IPS-15b (cell line): ENCODE measurements around the gene FNDC4.
"Not testable (repeated sequence)": the region's sequence is repeated elsewhere in the genome, so short reads cannot be mapped to it uniquely, and the experiment has no call there.

ENCODE experiments used
- H3K27me3 ChIP-seq: one replicate; pipeline ENCODE4 v1.6.1; 2013; ENCODE audit warnings: low read length; ENCODE audit not compliant: control insufficient read depth, insufficient read depth
- H3K36me3 ChIP-seq: one replicate; pipeline ENCODE4 v1.6.1; 2013; ENCODE audit warnings: low read length; ENCODE audit not compliant: control insufficient read depth, insufficient read depth
- H3K4me1 ChIP-seq: one replicate; pipeline ENCODE4 v1.6.1; 2013; ENCODE audit warnings: mild to moderate bottlenecking, low read length; ENCODE audit not compliant: control insufficient read depth, insufficient read depth
- H3K4me3 ChIP-seq: one replicate; pipeline ENCODE4 v1.5.1; 2013; ENCODE audit warnings: low read depth, low read length
- H3K9ac ChIP-seq: one replicate; pipeline ENCODE4 v1.6.1; 2013; ENCODE audit warnings: low read depth, mild to moderate bottlenecking, low read length
- H3K9me3 ChIP-seq: one replicate; pipeline ENCODE4 v1.6.1; 2013; ENCODE audit warnings: mild to moderate bottlenecking, low read length; ENCODE audit not compliant: control insufficient read depth, insufficient read depth

FNDC4 gene, protein sequence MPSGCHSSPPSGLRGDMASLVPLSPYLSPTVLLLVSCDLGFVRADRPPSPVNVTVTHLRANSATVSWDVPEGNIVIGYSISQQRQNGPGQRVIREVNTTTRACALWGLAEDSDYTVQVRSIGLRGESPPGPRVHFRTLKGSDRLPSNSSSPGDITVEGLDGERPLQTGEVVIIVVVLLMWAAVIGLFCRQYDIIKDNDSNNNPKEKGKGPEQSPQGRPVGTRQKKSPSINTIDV

DNA sequence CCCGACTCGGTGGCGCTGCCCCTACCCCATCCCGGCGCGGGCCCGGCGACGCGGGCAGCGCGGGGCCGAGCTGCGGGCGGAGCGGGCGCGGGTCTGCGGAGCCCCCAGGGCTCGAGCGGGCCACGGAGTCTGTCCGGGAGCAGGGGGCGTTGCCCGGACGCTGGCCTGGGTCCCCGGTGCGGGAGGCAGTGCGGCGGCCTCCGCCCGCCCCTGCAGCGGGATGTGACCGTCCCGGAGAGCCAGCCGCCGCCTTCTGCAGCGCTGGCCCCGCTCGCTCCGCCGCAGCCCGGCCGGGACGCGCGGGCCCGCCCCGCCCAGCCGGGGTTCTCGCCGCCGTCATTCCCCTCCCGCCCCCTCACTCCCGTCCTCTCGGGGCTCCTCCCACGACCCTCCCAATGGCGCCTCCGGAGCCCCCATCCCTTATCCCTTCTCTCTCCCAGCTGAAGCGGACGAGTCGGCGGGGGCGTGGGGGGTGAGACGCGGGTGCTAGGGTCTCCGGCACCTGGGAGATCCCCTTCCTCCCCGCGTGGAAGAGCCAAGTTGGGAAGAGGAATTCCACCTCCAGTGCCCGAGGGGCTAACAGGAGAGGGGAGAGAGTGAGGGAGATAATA lies at the start of gene FNDC4:
Gene FNDC4 (minus strand): TSS at position 257 of the 611 bp plus-strand sequence. CDS start 521 bp downstream, outside the sequence.
- Histone ChIP-seq H3K4me3 (peak within 1 kb of the TSS; percentile 77), H3K9ac (peak within 1 kb of the TSS; percentile 60)

DNA sequence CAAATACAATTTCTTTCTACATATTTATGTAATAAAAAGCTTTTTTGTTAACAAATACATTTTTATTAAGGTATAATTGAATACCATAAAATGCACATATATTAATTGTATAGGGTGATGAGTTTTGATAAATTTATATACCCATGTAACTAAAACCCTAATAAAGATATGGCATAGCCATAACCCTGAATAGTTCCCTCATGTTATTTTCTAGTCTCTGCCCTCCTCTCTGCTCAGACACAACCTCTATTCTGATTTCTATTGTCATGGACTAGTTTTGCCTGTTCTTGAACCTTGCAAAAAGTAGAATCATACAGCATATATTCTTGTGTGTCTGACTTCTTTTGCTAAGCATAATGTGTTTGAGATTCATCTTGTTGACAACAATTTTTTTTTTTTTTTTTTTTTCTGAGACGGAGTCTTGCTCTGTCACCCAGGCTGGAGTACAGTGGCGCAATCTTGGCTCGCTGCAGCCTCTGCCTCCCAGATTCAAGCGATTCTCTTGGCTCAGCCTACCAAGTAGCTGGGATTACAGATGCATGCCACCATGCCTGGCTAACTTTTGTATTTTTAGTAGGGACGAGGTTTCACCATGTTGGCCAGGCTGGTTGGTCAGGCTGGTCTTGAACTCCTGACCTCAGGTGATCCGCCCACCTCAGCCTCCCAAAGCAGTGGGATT lies 49.3 kb upstream of the FNDC4 start:
- Histone ChIP-seq H3K4me1 (no peaks in the 10 kb centered on the region), H3K4me3 (no peak overlapping the region), H3K9ac (no peak overlapping the region), H3K9me3 (peaks cover 3% of the 10 kb centered on the region), H3K36me3 (no peaks in the 10 kb centered on the region), H3K27me3 (no peaks in the 10 kb centered on the region)

More for the DNA sequence above, at the start of gene FNDC4:
- H3K9me3 ChIP-seq: no peaks in the 10 kb centered on the region
- H3K27me3 ChIP-seq: peaks cover 33% of the 10 kb centered on the region
- no peaks in the 10 kb centered on the region for H3K36me3 ChIP-seq
- peaks cover 9% of the 10 kb centered on the region for H3K4me1 ChIP-seq

DNA sequence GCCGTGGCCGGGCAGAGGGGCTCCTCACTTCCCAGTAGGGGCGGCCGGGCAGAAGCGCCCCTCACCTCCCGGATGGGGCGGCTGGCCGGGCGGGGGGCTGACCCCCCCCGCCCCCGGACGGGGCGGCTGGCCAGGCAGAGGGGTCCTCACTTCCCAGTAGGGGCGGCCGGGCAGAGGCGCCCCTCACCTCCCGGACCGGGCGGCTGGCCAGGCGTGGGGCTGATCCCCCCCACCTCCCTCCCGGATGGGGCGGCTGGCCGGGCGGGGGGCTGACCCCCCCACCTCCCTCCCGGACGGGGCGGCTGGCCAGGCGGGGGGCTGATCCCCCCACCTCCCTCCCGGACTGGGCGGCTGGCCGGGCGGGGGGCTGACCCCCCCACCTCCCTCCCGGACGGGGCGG lies 44.6 kb upstream of the FNDC4 start:
- not testable (repeated sequence) for H3K4me3 ChIP-seq, H3K27me3 ChIP-seq, H3K9me3 ChIP-seq, H3K9ac ChIP-seq, H3K36me3 ChIP-seq, H3K4me1 ChIP-seq

DNA sequence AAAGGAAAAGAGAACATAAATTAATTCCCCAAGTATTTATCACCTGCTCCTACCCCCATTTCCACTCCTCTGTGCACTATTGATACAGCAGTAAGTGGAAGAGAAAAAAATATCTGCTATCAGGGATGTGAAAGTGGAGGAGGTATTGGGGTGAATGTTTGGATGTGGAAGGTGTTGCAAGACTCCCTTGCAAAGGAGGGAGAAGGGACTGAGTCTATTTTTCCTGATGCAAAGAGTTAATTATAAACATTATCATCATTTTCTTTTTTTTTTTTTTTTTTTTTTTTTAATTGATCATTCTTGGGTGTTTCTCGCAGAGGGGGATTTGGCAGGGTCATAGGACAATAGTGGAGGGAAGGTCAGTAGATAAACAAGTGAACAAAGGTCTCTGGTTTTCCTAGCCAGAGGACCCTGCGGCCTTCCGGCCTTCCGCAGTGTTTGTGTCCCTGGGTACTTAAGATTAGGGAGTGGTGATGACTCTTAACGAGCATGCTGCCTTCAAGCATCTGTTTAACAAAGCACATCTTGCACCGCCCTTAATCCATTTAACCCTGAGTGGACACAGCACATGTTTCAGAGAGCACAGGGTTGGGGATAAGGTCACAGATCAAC lies 43.9 kb upstream of the FNDC4 start:
- H3K4me1 ChIP-seq, H3K9me3 ChIP-seq, H3K4me3 ChIP-seq, H3K36me3 ChIP-seq, H3K27me3 ChIP-seq, H3K9ac ChIP-seq: not testable (repeated sequence)

DNA sequence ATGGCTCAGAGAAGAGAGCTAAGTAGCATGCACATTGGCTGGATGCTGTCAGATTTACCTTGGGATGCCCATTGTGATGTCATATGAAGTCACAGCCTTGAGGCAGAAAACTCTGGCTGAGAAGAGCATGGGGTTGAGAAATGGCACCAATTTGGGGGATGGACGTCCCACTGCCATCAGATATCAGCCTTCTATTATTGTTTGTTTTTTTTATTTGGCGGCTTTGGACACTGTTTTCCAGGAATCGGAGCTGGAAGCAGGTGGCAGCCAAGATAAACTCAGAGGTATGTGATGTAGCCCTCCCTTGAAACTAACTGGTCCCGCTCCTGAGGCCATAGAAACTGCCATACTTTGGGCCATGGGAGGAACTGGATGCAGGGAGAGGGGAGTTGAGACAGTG lies 42.3 kb upstream of the FNDC4 start:
- H3K4me3 ChIP-seq: no peak overlapping the region
- no peak overlapping the region for H3K9ac ChIP-seq
- H3K9me3 ChIP-seq: peaks cover 3% of the 10 kb centered on the region
- no peaks in the 10 kb centered on the region for H3K4me1 ChIP-seq
- no peaks in the 10 kb centered on the region for H3K36me3 ChIP-seq
- H3K27me3 ChIP-seq: no peaks in the 10 kb centered on the region

DNA sequence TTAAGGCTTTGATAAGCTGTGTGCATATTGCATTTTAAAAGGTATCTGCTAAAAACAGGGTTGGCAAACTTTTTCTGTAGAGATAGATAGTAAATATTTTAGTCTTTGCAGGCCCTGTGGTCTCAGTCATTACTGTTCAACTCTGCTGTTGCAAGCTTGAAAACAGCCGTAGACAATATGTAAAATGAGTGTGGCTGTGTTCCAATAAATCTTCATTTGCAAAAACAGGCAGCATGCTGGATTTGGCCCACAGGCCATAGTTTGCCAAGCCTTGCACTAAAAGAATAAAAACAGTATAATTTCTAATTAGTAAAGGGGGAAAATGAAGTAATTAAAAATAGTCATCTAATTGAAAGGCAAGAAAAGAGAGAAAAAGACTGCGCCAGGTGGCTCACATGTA lies 37.0 kb upstream of the FNDC4 start:
- no peak overlapping the region for H3K9ac ChIP-seq
- H3K4me3 ChIP-seq: no peak overlapping the region

DNA sequence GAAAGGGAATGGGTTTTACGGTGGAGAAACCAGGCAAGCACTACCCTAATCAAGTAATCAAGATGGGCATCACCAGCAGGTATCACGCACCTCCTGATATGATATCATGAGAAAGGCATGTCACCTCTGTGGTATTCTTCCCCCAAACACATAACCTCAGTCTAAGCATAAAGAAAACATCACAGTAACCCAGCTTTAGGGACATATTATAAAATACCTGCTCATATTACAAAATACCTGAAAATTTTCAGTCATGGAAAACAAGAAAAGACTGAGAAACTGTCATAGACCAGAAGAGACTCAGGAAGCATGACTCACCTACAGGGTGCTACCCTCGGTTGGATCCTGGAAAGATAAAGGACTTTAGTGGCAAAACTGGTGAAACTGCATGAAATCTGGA lies 32.2 kb upstream of the FNDC4 start:
- Histone ChIP-seq H3K9ac (no peak overlapping the region), H3K4me3 (no peak overlapping the region), H3K4me1 (no peaks in the 10 kb centered on the region), H3K36me3 (no peaks in the 10 kb centered on the region), H3K9me3 (no peaks in the 10 kb centered on the region), H3K27me3 (no peaks in the 10 kb centered on the region)

More for the DNA sequence above, 37.0 kb upstream of the FNDC4 start:
- Histone ChIP-seq H3K9me3 (no peaks in the 10 kb centered on the region), H3K36me3 (no peaks in the 10 kb centered on the region), H3K27me3 (no peaks in the 10 kb centered on the region), H3K4me1 (no peaks in the 10 kb centered on the region)

DNA sequence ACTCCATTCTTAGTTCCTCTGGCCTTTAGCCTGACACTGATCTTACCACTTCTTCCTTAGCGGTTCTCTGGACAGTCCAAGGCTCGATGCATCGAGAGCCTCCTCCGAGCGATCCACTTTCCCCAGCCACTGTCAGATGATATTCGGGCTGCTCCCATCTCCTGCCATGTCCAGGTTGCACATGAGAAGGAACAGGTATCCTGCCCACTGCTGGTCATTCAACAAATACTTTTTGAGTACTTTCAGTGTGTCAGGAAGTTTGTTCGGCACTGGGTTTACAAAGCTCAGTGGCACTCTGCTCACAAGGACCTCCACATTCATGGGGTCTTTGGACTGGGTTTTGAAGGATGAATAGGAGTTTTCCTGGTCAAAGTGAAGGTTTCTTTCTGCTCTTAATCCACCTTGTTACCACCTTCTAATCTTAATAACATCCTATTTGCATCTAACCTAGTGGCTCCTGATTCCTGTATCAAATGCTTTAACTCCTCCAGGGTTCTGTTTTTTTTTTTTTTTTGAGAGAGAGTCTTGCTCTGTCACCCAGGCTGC lies 27.5 kb upstream of the FNDC4 start:
- Histone ChIP-seq H3K9ac (no peak overlapping the region), H3K36me3 (no peaks in the 10 kb centered on the region), H3K27me3 (no peaks in the 10 kb centered on the region), H3K4me1 (no peaks in the 10 kb centered on the region), H3K4me3 (no peak overlapping the region), H3K9me3 (no peaks in the 10 kb centered on the region)

DNA sequence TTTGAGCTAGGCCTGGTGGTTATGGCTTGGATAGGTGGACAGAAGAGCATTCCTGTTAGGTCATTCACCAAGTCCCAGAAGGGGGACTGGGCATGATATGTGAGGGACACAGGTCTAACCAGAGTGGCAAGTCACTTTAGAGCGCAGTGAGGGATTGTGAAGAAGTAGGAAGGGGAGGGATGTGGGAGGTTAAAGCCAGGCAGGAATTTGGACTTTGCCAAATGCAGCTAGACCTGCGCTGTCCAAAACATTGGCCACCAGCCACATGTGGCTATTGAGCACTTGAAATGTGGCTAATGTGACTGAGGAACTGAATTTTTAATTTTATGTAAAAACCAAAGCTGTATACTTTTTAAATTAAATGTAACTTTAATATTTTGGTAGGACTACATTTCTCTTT lies 25.3 kb upstream of the FNDC4 start:
- no peaks in the 10 kb centered on the region for H3K4me1 ChIP-seq
- H3K27me3 ChIP-seq: no peaks in the 10 kb centered on the region
- no peaks in the 10 kb centered on the region for H3K9me3 ChIP-seq
- no peak overlapping the region for H3K9ac ChIP-seq
- H3K4me3 ChIP-seq: no peak overlapping the region
- H3K36me3 ChIP-seq: no peaks in the 10 kb centered on the region

DNA sequence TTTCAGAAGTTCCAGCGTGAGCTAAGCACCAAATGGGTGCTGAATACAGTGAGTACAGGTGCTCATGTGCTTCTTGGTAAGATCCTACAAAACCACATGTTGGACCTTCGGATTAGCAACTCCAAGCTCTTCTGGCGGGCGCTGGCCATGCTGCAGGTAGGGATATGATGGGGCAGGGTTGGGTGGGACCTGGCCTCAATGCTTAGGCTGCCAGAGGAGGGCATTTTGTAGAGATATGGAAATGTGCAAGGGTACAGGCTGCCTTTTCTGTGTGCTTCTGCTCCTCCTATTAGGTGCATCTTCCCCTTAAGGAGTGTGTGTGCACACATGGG lies 23.7 kb upstream of the FNDC4 start:
- Histone ChIP-seq H3K9me3 (no peaks in the 10 kb centered on the region), H3K4me1 (no peaks in the 10 kb centered on the region), H3K4me3 (no peak overlapping the region), H3K9ac (no peak overlapping the region), H3K27me3 (no peaks in the 10 kb centered on the region), H3K36me3 (no peaks in the 10 kb centered on the region)

DNA sequence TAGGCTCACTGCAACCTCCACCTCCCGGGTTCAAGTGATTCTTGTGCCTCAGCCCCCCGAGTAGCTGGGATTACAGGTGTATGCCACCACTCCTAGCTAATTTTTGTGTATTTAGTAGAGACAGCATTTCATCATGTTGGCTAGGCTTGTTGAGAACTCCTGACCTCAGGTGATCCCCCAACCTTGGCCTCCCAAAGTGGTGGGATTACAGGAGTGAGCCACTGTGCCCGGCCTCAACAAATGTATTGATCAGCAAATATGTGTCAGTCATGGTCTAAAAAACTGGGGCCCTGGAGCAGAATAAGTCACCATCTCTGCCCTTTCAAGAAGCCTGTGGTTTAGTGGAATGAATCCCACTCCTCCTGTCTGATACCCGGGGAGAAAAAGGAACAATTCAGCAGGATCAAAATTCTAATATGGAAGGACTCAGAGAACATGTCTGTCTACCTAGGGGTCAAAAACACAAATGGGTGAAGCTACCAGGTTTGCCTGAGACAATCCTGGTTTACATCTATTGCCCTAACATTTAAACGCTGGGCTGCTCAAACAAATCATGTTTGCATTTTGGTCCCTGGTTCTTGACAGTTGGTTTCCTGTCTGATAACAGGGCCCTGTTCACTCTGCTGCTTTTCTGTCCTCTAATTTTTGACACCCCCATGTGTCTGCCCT lies 23.2 kb upstream of the FNDC4 start:
- Histone ChIP-seq H3K36me3 (no peaks in the 10 kb centered on the region), H3K27me3 (no peaks in the 10 kb centered on the region), H3K9ac (no peak overlapping the region), H3K4me3 (no peak overlapping the region), H3K9me3 (no peaks in the 10 kb centered on the region), H3K4me1 (no peaks in the 10 kb centered on the region)
